ENCODE data around the gene CTIF.
A peak's percentile ranks its signal among the peaks of the same experiment; 100 is the strongest.

The CTIF gene

DNA sequence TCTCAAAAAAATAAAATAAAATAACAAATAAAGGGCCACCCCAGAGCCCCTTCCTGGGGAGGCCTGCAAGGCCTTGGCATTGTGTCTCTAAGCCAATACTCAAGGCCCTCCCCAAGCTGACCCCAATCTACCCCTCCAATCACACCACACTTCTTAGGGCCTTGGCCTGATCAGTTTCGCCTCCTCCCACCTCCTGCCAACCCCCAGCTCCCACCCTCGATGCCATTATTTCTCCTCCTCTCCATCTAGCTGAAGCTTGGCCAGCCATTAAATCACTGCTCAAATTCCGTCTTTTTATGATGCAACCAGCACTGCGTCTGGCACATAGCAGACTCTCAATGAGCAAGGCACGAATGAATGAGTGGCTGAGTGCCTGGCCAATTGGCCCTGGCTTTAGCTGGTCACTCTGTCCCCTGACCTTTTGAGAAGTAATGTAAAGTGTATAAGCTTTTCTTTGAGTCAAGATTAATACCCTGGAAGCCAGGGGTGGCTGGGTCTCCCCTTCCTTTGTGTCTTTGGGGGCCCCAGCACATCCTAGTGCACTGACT, 356.0 kb downstream of the CTIF start:
- no peak for DNase-seq

DNA sequence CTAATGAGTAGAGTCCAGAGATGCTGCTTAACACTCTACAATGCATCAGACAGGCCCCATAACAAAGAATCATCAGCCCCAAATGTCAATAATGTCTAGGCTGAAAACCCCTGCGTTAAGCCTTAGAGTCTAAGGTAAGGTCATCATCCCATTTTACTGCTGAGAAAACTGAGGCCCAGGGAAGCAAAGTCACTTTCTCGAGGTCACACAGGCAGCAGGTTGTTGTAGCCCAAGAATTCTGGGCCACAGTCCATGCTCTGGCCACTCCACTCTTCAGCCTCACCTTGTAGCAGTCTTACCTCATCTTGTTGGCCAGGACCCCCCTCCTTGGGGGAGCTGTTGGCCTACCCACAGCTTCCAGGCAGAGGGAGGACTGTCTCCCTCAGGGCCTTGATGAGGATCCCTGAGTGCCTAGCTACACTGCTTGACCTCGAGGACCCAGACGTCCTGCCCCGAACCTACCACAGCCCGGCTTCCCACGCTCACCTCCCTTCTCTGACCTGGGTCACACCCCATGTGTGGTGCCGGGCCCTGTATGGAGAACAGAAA, 357.6 kb downstream of the CTIF start:
- no peak for DNase-seq

GRCh38 chr18:48896875-48897511, 358.2 kb downstream of the CTIF start:
- DNase-seq, result peak; percentile 17

GRCh38 chr18:48897531-48897930, 358.7 kb downstream of the CTIF start:
- DNase-seq, result no peak

- no peak for DNase-seq
These were observed 359.7 kb downstream of the CTIF start for GRCh38 chr18:48898521-48898920.

- no peak for DNase-seq
These were observed 360.8 kb downstream of the CTIF start for GRCh38 chr18:48899558-48900174.

DNA sequence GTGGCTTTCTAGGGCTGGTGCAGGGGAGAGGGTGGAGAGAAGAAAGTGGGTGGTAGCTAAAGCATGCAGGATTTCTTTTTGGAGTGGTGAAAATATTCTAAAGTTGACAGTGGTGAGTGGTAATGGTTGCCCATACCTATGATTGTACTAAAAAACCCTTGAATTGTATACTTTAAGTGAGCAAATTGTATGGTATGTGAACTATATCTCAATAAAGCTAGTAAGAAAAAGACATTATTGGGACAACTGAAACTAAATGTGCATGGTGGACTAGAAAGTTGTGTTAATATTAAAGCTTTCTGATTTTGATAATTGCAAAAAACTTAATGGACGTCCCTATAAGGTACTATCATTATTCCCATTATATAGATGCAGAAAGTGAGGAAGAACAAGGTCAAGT, 361.6 kb downstream of the CTIF start:
- DNase-seq, result no peak

DNA sequence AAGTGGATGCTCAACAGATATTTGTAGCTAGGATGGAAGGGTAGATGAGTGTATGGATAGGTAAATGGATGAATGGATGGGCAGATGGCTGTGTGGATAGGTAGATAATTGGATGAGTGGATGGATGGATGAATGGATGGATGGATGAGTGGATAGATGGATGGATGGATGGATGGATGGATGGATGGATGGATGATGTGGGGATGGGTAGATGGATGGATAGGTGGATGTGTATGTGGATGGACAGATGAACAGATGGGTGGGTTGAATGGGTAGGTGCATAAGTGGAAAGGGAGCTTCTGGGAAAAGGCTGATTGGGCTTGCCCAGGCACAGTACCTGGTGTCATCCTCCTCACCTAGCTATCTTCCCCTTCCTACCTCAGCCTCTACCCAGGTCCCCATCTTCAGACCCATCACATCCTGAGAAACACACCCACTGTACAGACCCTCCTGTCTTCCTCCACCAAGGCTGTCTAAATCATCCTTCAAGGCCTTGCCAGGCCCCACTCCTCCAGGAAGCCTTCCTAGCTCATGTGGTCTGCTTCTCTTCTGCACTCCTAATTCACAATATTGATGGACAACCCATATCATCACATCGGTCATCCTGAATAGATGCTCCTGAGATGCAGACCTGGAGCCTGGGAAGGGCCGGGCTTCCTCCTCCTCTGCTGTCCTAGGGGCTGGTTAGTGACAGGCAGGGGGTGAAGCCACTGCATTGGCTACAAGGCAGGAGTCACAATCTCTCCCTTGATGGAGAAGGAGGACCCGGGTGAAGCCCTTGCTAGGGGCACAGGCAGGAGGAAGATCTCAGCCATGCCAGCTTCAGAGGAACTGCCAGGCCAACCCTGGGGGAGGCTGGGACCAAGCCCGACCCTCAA, 362.6 kb downstream of the CTIF start:
- no peak for DNase-seq

DNA sequence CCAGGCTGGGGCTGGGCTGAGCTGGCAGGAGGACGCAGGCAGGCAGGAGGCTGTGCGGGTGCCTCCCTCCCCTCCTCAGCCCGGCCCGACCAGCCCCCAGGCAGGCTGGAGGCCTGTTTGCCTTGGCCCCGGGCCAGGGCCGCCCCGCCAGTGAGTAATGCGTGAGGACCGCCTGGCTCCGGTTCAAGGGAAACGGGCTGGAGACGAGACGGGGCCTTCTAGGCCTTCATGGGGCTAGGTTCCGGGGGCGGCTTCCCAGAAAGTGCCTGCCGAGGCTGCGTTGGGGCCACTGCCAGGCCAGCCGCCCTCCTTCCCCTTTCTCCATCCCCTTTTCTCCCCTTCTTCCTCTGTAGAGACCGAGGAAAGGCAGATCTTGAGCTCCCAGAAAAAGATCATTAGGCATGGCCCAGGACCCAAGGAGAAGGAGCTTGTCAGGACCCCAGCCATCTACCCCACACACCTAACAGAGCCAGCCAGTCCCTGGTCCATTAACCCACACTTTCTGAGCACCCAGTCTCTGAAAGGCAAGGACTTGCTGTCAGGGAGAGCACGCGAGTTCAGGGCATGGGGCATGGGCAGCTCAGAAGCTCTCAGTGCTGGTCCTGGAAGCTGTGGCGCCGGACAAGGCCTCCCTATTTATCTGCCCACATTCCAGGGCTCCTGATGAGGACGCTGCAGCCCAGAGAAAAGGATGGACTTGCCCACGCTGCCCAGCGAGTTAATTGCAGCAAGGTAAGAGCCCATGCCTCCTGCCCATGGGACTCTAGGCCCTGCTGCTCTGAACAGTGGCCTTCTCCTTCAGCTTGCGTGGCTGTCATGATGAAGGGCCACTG, 363.4 kb downstream of the CTIF start:
- no peak for DNase-seq

GRCh38 chr18:48902856-48903601, 364.2 kb downstream of the CTIF start:
- DNase-seq, result no peak

DNA sequence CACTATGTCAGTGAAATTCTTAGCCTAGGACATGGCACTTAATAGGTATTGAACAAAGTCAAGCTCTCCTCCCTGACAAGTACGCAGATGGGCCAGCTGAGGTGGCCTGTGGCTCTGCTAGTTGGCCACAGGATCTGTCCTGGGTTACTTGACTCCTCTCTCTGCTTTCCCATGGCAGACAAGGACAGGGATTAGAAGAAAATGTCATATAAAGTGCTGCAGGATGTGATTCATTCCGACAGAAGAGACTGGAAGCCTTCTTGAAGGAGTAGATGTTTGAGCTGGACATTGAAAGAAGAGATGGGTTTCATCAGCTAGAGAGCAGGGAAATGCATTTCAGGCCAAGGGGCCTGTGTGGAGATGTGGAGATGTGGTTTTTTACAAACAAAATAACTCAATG, 365.3 kb downstream of the CTIF start:
- DNase-seq, result no peak

DNA sequence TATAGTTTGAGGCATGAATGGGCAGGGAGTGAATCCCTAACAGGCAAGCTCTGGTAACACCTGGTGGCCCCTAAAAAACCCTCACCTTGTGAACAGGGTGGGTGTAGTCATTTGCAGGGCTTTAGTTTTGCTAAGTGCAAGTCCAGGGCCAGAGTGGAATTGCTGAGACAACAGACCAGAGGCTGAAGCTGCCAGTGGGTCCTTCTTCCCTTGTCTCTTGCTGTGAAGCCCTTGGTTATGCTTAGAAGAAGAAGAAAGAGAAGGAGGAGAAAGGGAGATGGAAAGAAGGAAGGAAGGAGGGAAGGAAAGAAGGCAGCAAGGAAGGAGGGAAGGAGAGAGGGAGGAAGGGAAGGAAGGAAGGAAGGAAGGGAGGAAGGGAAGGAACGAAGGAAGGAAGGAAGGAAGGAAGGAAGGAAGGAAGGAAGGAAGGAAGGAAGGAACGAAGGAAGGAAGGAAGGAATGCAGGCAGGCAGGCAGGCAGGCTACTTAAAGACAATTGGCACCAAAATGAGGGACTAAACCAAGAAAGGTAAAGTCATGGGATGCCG, 366.1 kb downstream of the CTIF start:
- no peak for DNase-seq

GRCh38 chr18:48905513-48905912, 366.7 kb downstream of the CTIF start:
- DNase-seq, result no peak

DNA sequence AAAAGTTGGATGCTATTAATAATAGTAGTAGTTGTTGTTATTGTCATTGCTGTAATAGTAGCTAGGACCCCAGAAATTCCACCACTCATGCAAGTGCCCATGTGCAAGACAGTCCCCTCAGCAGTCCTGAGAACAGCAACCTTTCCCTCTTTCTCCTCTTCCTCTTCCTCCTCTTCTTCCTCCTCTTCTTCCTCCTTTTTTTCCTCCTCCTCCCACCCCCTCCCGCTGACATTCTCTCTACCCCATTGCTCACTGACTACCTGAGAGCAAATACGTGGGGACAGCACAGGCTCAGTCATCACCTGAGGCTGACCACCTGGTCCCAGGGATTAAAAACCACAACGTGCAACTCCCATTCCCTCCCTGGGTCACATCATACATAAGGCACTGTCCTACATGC, 370.1 kb downstream of the CTIF start:
- DNase-seq, result no peak

DNA sequence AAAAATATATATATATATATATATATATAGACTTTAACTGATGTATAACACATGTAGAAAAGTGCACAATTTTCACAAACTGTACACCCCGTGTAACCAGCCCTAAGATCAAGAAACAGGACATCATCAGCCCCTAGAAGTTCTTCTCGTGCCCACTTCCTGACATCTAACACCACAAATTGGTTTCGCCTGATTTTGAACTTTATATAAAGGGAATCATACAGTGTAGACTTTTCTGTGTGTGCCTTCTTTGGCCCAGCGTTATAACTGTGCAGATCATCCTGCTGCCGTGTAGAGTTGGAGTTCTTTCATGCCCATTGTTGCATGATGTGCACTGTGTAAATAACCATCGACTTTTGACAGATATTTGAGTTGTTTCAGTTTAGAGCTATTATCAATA, 370.9 kb downstream of the CTIF start:
- no peak for DNase-seq

DNA sequence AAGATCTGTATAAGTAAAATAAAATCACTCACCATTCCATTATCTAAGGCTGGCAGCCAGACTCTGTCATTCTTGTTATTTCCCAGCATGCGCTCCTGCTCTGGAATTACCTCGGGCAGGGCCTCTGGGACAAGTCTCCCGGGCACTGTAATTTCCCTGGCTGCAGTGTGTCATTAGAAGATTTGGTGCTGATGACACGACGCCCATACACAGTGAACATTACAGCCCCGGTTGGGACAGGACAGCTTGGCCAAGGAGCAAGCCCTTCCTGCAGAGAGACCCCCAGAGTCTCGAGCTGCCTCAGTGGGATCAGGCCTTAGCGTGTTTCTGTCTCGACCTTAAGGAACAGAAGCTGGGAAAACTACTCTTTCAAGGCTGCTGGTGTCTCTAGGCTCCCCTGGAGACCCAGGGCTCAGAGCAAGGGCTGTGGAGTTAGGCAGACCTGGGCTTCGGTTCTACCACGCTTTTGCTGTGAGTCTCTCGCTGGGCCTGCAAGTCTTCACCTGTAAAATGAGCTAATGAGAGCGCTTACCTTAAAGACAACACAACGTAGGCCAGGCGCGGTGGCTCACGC, 372.2 kb downstream of the CTIF start:
- no peak for DNase-seq
